Cardiac fibroblast (primary cell): ENCODE measurements around the gene MMP17.
A peak's percentile ranks its signal among the peaks of the same experiment; 100 is the strongest.
"Not testable (repeated sequence)": the region's sequence is repeated elsewhere in the genome, so short reads cannot be mapped to it uniquely, and the experiment has no call there.

Experiments
- DNase-seq, 2 donors: peaks; one replicate each; pipeline versions ENCODE4 v3.0.0 to v3.0.0-alpha.2; 2010; ENCODE audit warnings: low read depth in 2 of 2
- H3K4me3 ChIP-seq, 2 donors: replicated peaks in 1 of 2; 1 replicate in 1 of 2; 2 replicates in 1 of 2; pipeline ENCODE4 v1.5.1; 2011; ENCODE audit warnings: low read depth in 2 of 2, low read length in 2 of 2, mild to moderate bottlenecking in 2 of 2, moderate library complexity in 1 of 2
- CTCF ChIP-seq: IDR thresholded peaks from one replicate; pipeline ENCODE4 v1.5.1; 2011; ENCODE audit warnings: low read depth, mild to moderate bottlenecking, low read length, inconsistent platforms

The MMP17 gene

GRCh38 chr12:131806674-131807073 is 21.5 kb upstream of the MMP17 start:
- TF ChIP-seq CTCF = no peak
- no peak for DNase-seq
- no peak overlapping the region for H3K4me3 ChIP-seq

GRCh38 chr12:131808744-131809371 is 19.3 kb upstream of the MMP17 start:
- peak overlapping the region in 1 of 2 donors; percentile 33 for H3K4me3 ChIP-seq
- peak; percentile 29 to 43 for DNase-seq
- TF ChIP-seq CTCF = no peak

GRCh38 chr12:131809476-131810254 is 18.5 kb upstream of the MMP17 start:
- not testable (repeated sequence) for H3K4me3 ChIP-seq, DNase-seq

GRCh38 chr12:131810726-131811125 is 17.5 kb upstream of the MMP17 start:
- no peak for DNase-seq
- TF ChIP-seq CTCF = no peak
- H3K4me3 ChIP-seq = no peak overlapping the region

- TF ChIP-seq CTCF = no peak
- no peak overlapping the region for H3K4me3 ChIP-seq
- DNase-seq = no peak
These were observed 13.1 kb upstream of the MMP17 start for GRCh38 chr12:131815131-131815530.

- H3K4me3 ChIP-seq = no peak overlapping the region
- DNase-seq = no peak
- no peak for TF ChIP-seq CTCF
These were observed 11.7 kb upstream of the MMP17 start for GRCh38 chr12:131816495-131816894.

GRCh38 chr12:131817241-131817640 is 11.0 kb upstream of the MMP17 start:
- no peak for TF ChIP-seq CTCF
- no peak for DNase-seq

More at GRCh38 chr12:131817241-131817640, 11.0 kb upstream of the MMP17 start:
- H3K4me3 ChIP-seq = no peak overlapping the region
